Testis (tissue), 3 donors: Measurements from ENCODE around the gene PXDN. TPM values are rescaled to one million over a fixed set of nuclear protein-coding genes. Genes with fewer than 3 reads are reported as not detected.

Experiments
- DNase-seq: peaks from one replicate; pipeline ENCODE4 v3.0.0-alpha.2; 2019
- H3K27ac ChIP-seq, 2 donors: fragments of 200-600 bp; sonication (generic); one replicate each; pipeline ENCODE4 v1.5.1; 2019
- H3K27me3 ChIP-seq: fragments of 200-600 bp; sonication (generic); one replicate; pipeline ENCODE4 v1.5.1; 2019
- H3K36me3 ChIP-seq: fragments of 200-600 bp; sonication (generic); one replicate; pipeline ENCODE4 v1.5.1; 2017; ENCODE audit warnings: low read depth; ENCODE audit errors: missing control alignments
- H3K4me1 ChIP-seq: fragments of 200-600 bp; sonication (generic); one replicate; pipeline ENCODE4 v1.5.1; 2019
- H3K4me3 ChIP-seq, 2 donors: fragments of 200-600 bp; sonication (generic); one replicate each; pipeline ENCODE4 v1.5.1; 2017 to 2019
- H3K9me3 ChIP-seq: fragments of 200-600 bp; sonication (generic); one replicate; pipeline ENCODE4 v1.5.1; 2017
- POLR2A ChIP-seq: fragments of 450-650 bp; IDR thresholded peaks from one replicate; pipeline ENCODE4 v1.6.1; 2017; ENCODE audit warnings: antibody characterized with exemption, mild to moderate bottlenecking, moderate library complexity
- WGBS, 2 donors: methylation state at CpG; one replicate each; pipeline ENCODE4 v1.1.5; 2018; 5-methylcytosine and 5-hydroxymethylcytosine counted together
- intact Hi-C: fragments of 100-400 bp; cut with DNase I; formaldehyde crosslinking; loops from one replicate; pipeline ENCODE4 v1.15.1; 2023; ENCODE audit warnings: low total_unique reads
- polyA plus RNA-seq: library from polyadenylated mRNA; stranded (reverse); fragments of 350-450 nt; fragmentation: Illumina TruSeq; extraction: RNeasy Lipid Tissue Mini Kit (QIAGEN cat#74804); gene quantifications from one replicate; pipeline ENCODE4 v1.2.3, GENCODE V29; 2014; ENCODE audit warnings: low read depth, low replicate concordance; ENCODE audit not compliant: insufficient read depth
- total RNA-seq, 2 donors: library from RNA; depleted of rRNA; stranded (reverse); fragments of >200 nt; gene quantifications; one replicate each; pipeline ENCODE4 v1.2.3, GENCODE V29; 2016
- TF ChIP-seq, protein P1 (sequence below), 3 experiments: fragments of 450-650 bp in 2 of 3; fragments of 200-600 bp in 1 of 3; sonication (generic) in 1 of 3; IDR thresholded peaks; one replicate each; pipeline ENCODE4 v1.5.1; 2016 to 2019; ENCODE audit warnings: antibody characterized with exemption in 3 of 3, mild to moderate bottlenecking in 2 of 3, moderate library complexity in 1 of 3

PXDN gene
- total and polyA plus RNA-seq, 3 donors from 2014 or later = 26.7 to 41.8 (median 33.8) TPM

DNA sequence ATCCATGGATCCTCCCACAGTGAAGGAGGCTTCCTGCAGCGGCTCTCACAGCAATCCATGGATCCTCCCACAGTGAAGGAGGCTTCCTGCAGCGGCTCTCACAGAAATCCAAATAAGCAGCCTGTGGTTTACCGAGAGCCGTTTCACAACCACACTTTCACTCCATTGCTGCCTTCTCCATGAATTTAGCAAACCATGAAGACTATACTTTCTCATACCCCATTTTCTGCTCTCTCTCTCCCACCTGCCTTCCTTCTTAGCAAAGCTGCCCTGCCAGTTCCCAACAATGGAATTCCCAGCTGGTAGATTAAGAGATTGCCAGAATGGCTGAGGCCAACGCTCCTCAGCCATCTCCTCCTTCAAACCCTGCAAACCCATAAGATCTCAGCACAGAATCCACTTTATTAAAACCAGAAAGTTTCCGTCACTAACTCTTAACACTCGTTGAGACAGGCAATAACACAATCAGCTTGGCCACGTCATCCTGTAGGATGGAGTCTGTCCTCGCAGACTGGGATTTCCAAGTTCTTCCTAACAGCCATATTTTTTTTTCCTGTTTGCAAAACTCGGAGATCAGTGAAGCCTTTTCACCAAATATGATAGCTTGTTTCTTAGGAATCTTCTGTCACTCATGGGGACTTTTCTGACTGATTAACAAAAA, 162.2 kb downstream of the PXDN start:
- DNase-seq = no peak
- Histone ChIP-seq H3K36me3 (no peaks in the 10 kb centered on the region), H3K27ac (no peak overlapping the region), H3K4me1 (no peaks in the 10 kb centered on the region), H3K9me3 (no peaks in the 10 kb centered on the region), H3K4me3 (no peak overlapping the region), H3K27me3 (no peaks in the 10 kb centered on the region)
- no peak for TF ChIP-seq POLR2A
- TF ChIP-seq, protein P1, sequence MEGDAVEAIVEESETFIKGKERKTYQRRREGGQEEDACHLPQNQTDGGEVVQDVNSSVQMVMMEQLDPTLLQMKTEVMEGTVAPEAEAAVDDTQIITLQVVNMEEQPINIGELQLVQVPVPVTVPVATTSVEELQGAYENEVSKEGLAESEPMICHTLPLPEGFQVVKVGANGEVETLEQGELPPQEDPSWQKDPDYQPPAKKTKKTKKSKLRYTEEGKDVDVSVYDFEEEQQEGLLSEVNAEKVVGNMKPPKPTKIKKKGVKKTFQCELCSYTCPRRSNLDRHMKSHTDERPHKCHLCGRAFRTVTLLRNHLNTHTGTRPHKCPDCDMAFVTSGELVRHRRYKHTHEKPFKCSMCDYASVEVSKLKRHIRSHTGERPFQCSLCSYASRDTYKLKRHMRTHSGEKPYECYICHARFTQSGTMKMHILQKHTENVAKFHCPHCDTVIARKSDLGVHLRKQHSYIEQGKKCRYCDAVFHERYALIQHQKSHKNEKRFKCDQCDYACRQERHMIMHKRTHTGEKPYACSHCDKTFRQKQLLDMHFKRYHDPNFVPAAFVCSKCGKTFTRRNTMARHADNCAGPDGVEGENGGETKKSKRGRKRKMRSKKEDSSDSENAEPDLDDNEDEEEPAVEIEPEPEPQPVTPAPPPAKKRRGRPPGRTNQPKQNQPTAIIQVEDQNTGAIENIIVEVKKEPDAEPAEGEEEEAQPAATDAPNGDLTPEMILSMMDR (IDR thresholded peaks at IDR 0.05) = no peak
- intact Hi-C loops = no loop called here
- 69 to 77% methylated on average over 10 of the region's 10 CpGs for WGBS, 2 donors
